GM19397 (cell line): Measurements from ENCODE around the gene TMEM88.
A peak's percentile ranks its signal among the peaks of the same experiment; 100 is the strongest.

Source experiments
- ATAC-seq: cut with Tn5 transposase; IDR thresholded peaks from one replicate; pipeline ENCODE4 v1.9.1; 2021; ENCODE audit warnings: mild to moderate bottlenecking, moderate library complexity; ENCODE audit not compliant: unreplicated experiment

TMEM88 gene

GRCh38 chr17:7843257-7843535, 11.7 kb upstream of the TMEM88 start:
- no peak for ATAC-seq

GRCh38 chr17:7843536-7844291, 11.2 kb upstream of the TMEM88 start:
- peak; percentile 35 for ATAC-seq

- ATAC-seq: peak; percentile 41
Measured at GRCh38 chr17:7844292-7845154, 10.3 kb upstream of the TMEM88 start.

GRCh38 chr17:7845359-7846062, 9.4 kb upstream of the TMEM88 start:
- ATAC-seq: no peak

- ATAC-seq: no peak
Measured at GRCh38 chr17:7846063-7846735, 8.7 kb upstream of the TMEM88 start.

GRCh38 chr17:7846765-7847661, 7.9 kb upstream of the TMEM88 start:
- ATAC-seq: no peak

GRCh38 chr17:7848131-7848579, 6.7 kb upstream of the TMEM88 start:
- no peak for ATAC-seq

- no peak for ATAC-seq
Measured at GRCh38 chr17:7848739-7849129, 6.1 kb upstream of the TMEM88 start.

GRCh38 chr17:7849130-7849750, 5.6 kb upstream of the TMEM88 start:
- ATAC-seq: no peak

- no peak for ATAC-seq
Measured at GRCh38 chr17:7849751-7850504, 4.9 kb upstream of the TMEM88 start.

GRCh38 chr17:7850701-7851437, 4.0 kb upstream of the TMEM88 start:
- ATAC-seq: no peak

- ATAC-seq: peak; percentile 77
Measured at GRCh38 chr17:7851438-7852261, 3.2 kb upstream of the TMEM88 start.

- ATAC-seq: no peak
Measured at GRCh38 chr17:7852262-7852670, 2.6 kb upstream of the TMEM88 start.

GRCh38 chr17:7852919-7853690, 1.8 kb upstream of the TMEM88 start:
- no peak for ATAC-seq

GRCh38 chr17:7853691-7854038, 1.2 kb upstream of the TMEM88 start:
- no peak for ATAC-seq

- ATAC-seq: no peak
Measured at GRCh38 chr17:7854078-7854777, 638 bp upstream of the TMEM88 start.
